Measurements from ENCODE around the gene NSDHL.
"Not testable (repeated sequence)": the region's sequence is repeated elsewhere in the genome, so short reads cannot be mapped to it uniquely, and the experiment has no call there.

Gene NSDHL

GRCh38 chrX:152895724-152896420 is 65.0 kb downstream of the NSDHL start:
- DNase-seq = no peak

GRCh38 chrX:152896450-152896849 is 65.6 kb downstream of the NSDHL start:
- no peak for DNase-seq

- no peak for DNase-seq
Observed at GRCh38 chrX:152897222-152898131, 66.6 kb downstream of the NSDHL start, which contains the start of gene ZNF185. Gene ZNF185, plus strand, starts transcription at chrX:152898067. Its CDS starts 16,423 bp downstream, at chrX:152914490.

- DNase-seq = no peak
Observed at GRCh38 chrX:152898442-152898841, 67.6 kb downstream of the NSDHL start.

GRCh38 chrX:152899111-152899873 is 68.4 kb downstream of the NSDHL start:
- no peak for DNase-seq

- DNase-seq = no peak
Observed at GRCh38 chrX:152899874-152900719, 69.2 kb downstream of the NSDHL start.

- DNase-seq = no peak
Observed at GRCh38 chrX:152900937-152901445, 70.1 kb downstream of the NSDHL start.

- DNase-seq = no peak
Observed at GRCh38 chrX:152901816-152902501, 71.1 kb downstream of the NSDHL start.

GRCh38 chrX:152902502-152902820 is 71.6 kb downstream of the NSDHL start:
- no peak for DNase-seq

- DNase-seq = no peak
Observed at GRCh38 chrX:152903589-152903988, 72.7 kb downstream of the NSDHL start.

- no peak for DNase-seq
Observed at GRCh38 chrX:152904151-152905080, 73.6 kb downstream of the NSDHL start.

- DNase-seq = no peak
Observed at GRCh38 chrX:152905081-152905420, 74.2 kb downstream of the NSDHL start.

GRCh38 chrX:152907084-152907651 is 76.3 kb downstream of the NSDHL start:
- DNase-seq = no peak

GRCh38 chrX:152908486-152908885 is 77.6 kb downstream of the NSDHL start:
- no peak for DNase-seq

GRCh38 chrX:152910018-152910417 is 79.2 kb downstream of the NSDHL start:
- DNase-seq = not testable (repeated sequence)

GRCh38 chrX:152912106-152912505 is 81.2 kb downstream of the NSDHL start:
- DNase-seq = no peak

- no peak for DNase-seq
Observed at GRCh38 chrX:152912641-152913040, 81.8 kb downstream of the NSDHL start.

- DNase-seq = no peak
Observed at GRCh38 chrX:152913346-152913745, 82.5 kb downstream of the NSDHL start.

GRCh38 chrX:152913910-152914309 is 83.0 kb downstream of the NSDHL start:
- no peak for DNase-seq
